Trophoblast cell (in vitro differentiated cells and primary cell): ENCODE data around the gene URB1.

Experiments used
- DNase-seq, 2 donors: peaks; one replicate each; pipeline ENCODE4 v3.0.0-alpha.2; 2016
- H2AFZ ChIP-seq: 2 replicates; pipeline ENCODE4 v1.6.1; 2013; ENCODE audit warnings: low read length, moderate library complexity, mild to moderate bottlenecking; ENCODE audit not compliant: insufficient read depth, poor library complexity
- H2AK5ac ChIP-seq: 2 replicates; pipeline ENCODE4 v1.6.1; 2013; ENCODE audit warnings: mild to moderate bottlenecking, low read length
- H2BK120ac ChIP-seq: 2 replicates; pipeline ENCODE4 v1.6.1; 2013; ENCODE audit warnings: low read length, mild to moderate bottlenecking, moderate library complexity; ENCODE audit not compliant: insufficient read depth, poor library complexity
- H2BK12ac ChIP-seq: 2 replicates; pipeline ENCODE4 v1.6.1; 2013; ENCODE audit warnings: mild to moderate bottlenecking, low read length, moderate library complexity
- H2BK5ac ChIP-seq: 2 replicates; pipeline ENCODE4 v1.6.1; 2013; ENCODE audit warnings: low read length, low read depth, moderate library complexity, mild to moderate bottlenecking; ENCODE audit not compliant: poor library complexity
- H3K14ac ChIP-seq: 2 replicates; pipeline ENCODE4 v1.6.1; 2013; ENCODE audit warnings: mild to moderate bottlenecking, low read length
- H3K18ac ChIP-seq: 2 replicates; pipeline ENCODE4 v1.6.1; 2013; ENCODE audit warnings: mild to moderate bottlenecking, low read length
- H3K23ac ChIP-seq: 2 replicates; pipeline ENCODE4 v1.6.1; 2013; ENCODE audit warnings: low read length
- H3K27ac ChIP-seq: 2 replicates; pipeline ENCODE4 v1.5.1; 2013; ENCODE audit warnings: low read depth, mild to moderate bottlenecking, inconsistent platforms, low read length, moderate library complexity
- H3K27me3 ChIP-seq: 2 replicates; pipeline ENCODE4 v1.6.1; 2013; ENCODE audit warnings: inconsistent platforms, mild to moderate bottlenecking, low read length, moderate library complexity; ENCODE audit not compliant: insufficient read depth
- H3K36me3 ChIP-seq, 2 experiments: 1 replicate in 1 of 2; 2 replicates in 1 of 2; pipeline ENCODE4 v1.6.1; 2013; ENCODE audit warnings: low read length in 2 of 2, mild to moderate bottlenecking in 2 of 2, moderate library complexity in 1 of 2; ENCODE audit not compliant: insufficient read depth in 2 of 2, control insufficient read depth in 1 of 2
- H3K4ac ChIP-seq: 2 replicates; pipeline ENCODE4 v1.6.1; 2013; ENCODE audit warnings: low read depth, mild to moderate bottlenecking, low read length, moderate library complexity
- H3K4me1 ChIP-seq, 2 experiments: 1 replicate in 1 of 2; 2 replicates in 1 of 2; pipeline ENCODE4 v1.6.1; 2013; ENCODE audit warnings: low read length in 2 of 2, mild to moderate bottlenecking in 2 of 2, moderate library complexity in 1 of 2; ENCODE audit not compliant: insufficient read depth in 2 of 2, control insufficient read depth in 1 of 2
- H3K4me2 ChIP-seq: 2 replicates; pipeline ENCODE4 v1.6.1; 2013; ENCODE audit warnings: inconsistent platforms, mild to moderate bottlenecking, low read length, moderate library complexity
- H3K4me3 ChIP-seq: 2 replicates; pipeline ENCODE4 v1.5.1; 2013; ENCODE audit warnings: mild to moderate bottlenecking, low read depth, low read length, inconsistent platforms
- H3K79me1 ChIP-seq: one replicate; pipeline ENCODE4 v1.6.1; 2013; ENCODE audit warnings: low read length
- H3K79me2 ChIP-seq: 2 replicates; pipeline ENCODE4 v1.6.1; 2013; ENCODE audit warnings: low read length, mild to moderate bottlenecking; ENCODE audit not compliant: control insufficient read depth, insufficient read depth, poor library complexity
- H3K9ac ChIP-seq: 2 replicates; pipeline ENCODE4 v1.6.1; 2013; ENCODE audit warnings: mild to moderate bottlenecking, low read length
- H3K9me3 ChIP-seq: 2 replicates; pipeline ENCODE4 v1.6.1; 2013; ENCODE audit warnings: low read depth, mild to moderate bottlenecking, control low read depth, inconsistent platforms, low read length; ENCODE audit not compliant: insufficient read depth
- H4K12ac ChIP-seq: 2 replicates; pipeline ENCODE4 v1.6.1; 2013; ENCODE audit warnings: low read depth, mild to moderate bottlenecking, low read length, moderate library complexity
- H4K8ac ChIP-seq: 2 replicates; pipeline ENCODE4 v1.6.1; 2013; ENCODE audit warnings: low read depth, mild to moderate bottlenecking, low read length, moderate library complexity
- H4K91ac ChIP-seq: one replicate; pipeline ENCODE4 v1.6.1; 2013; ENCODE audit warnings: low read depth, mild to moderate bottlenecking, low read length, moderate library complexity
- WGBS: extraction: QIAGEN DNeasy Blood & Tissue Kit; methylation state at CpG from one replicate; pipeline ENCODE4 v1.1.7; 2013; ENCODE audit warnings: missing lambda C conversion rate; ENCODE audit not compliant: insufficient read length, insufficient coverage; ENCODE audit errors: extremely low coverage; 5-methylcytosine and 5-hydroxymethylcytosine counted together

Gene URB1

DNA sequence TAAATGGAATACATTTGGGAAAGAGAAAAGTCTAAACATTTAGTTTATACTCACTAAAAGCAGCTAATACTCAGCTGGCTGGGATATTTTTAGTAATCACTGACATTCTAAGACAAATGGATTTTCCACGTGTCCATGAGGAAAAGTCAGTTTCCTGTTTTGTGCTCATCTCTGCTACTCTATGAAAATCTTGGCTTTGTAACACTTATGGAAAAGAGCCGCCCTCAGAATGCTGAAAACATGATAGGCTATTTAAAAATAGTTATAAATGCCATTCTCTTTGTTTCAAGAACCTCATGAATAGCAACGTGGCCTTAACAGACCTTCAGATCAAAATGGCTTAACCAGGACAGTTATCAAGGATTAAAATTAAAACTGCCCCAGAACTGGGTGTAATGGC is 64.2 kb downstream of the URB1 start:
- Histone ChIP-seq H3K9me3 (no peaks in the 10 kb centered on the region), H3K4me3 (no peak overlapping the region), H3K36me3 (peaks cover 23 to 32% of the 10 kb centered on the region in 2 experiments), H2AFZ (no peak overlapping the region), H3K23ac (no peak overlapping the region), H3K9ac (no peak overlapping the region), H3K79me1 (no peaks in the 10 kb centered on the region), H3K4me2 (no peak overlapping the region), H2BK5ac (no peak overlapping the region), H2BK12ac (no peak overlapping the region), H3K14ac (no peak overlapping the region), H3K18ac (no peak overlapping the region), H3K4me1 (no peaks in the 10 kb centered on the region), H4K8ac (no peak overlapping the region), H3K79me2 (no peaks in the 10 kb centered on the region), H3K27ac (no peak overlapping the region), H2AK5ac (no peak overlapping the region), H3K27me3 (no peaks in the 10 kb centered on the region), H4K12ac (no peak overlapping the region), H4K91ac (no peak overlapping the region), H3K4ac (no peak overlapping the region), H2BK120ac (no peak overlapping the region)
- DNase-seq = no peak
- no CpG with 5 or more reads among the region's 3 CpGs for WGBS

GRCh38 chr21:32325706-32326105 is 67.1 kb downstream of the URB1 start:
- peaks cover 37 to 50% of the 10 kb centered on the region in 2 experiments for H3K36me3 ChIP-seq
- no peak overlapping the region for H4K91ac ChIP-seq
- no CpG with 5 or more reads among the region's 8 CpGs for WGBS
- no peaks in the 10 kb centered on the region for H3K79me2 ChIP-seq
- H3K9ac ChIP-seq = no peak overlapping the region
- no peak overlapping the region for H4K8ac ChIP-seq
- no peak overlapping the region for H2BK120ac ChIP-seq
- no peak overlapping the region for H2AK5ac ChIP-seq
- H3K4me3 ChIP-seq = no peak overlapping the region
- H3K18ac ChIP-seq = no peak overlapping the region
- no peak overlapping the region for H2AFZ ChIP-seq
- no peak overlapping the region for H4K12ac ChIP-seq
- H3K27ac ChIP-seq = no peak overlapping the region
- H3K23ac ChIP-seq = no peak overlapping the region
- H3K4me1 ChIP-seq = no peaks in the 10 kb centered on the region
- no peak overlapping the region for H2BK12ac ChIP-seq
- no peak overlapping the region for H3K14ac ChIP-seq
- H2BK5ac ChIP-seq = no peak overlapping the region
- H3K4me2 ChIP-seq = no peak overlapping the region
- no peaks in the 10 kb centered on the region for H3K27me3 ChIP-seq
- no peak for DNase-seq
- H3K9me3 ChIP-seq = no peaks in the 10 kb centered on the region
- H3K79me1 ChIP-seq = no peaks in the 10 kb centered on the region
- no peak overlapping the region for H3K4ac ChIP-seq

GRCh38 chr21:32322676-32323075 is 70.1 kb downstream of the URB1 start:
- no CpG with 5 or more reads among the region's 10 CpGs for WGBS
- Histone ChIP-seq H4K91ac (no peak overlapping the region), H3K27me3 (no peaks in the 10 kb centered on the region), H3K4me1 (no peaks in the 10 kb centered on the region), H2AFZ (no peak overlapping the region), H4K8ac (no peak overlapping the region), H3K23ac (no peak overlapping the region), H2BK120ac (no peak overlapping the region), H3K14ac (no peak overlapping the region), H3K27ac (no peak overlapping the region), H3K79me1 (no peaks in the 10 kb centered on the region), H3K4me2 (no peak overlapping the region), H2BK12ac (no peak overlapping the region), H3K4me3 (no peak overlapping the region), H3K79me2 (no peaks in the 10 kb centered on the region), H2BK5ac (no peak overlapping the region), H3K36me3 (peaks cover 53 to 68% of the 10 kb centered on the region in 2 experiments), H3K9ac (no peak overlapping the region), H3K4ac (no peak overlapping the region), H4K12ac (no peak overlapping the region), H3K9me3 (no peaks in the 10 kb centered on the region), H3K18ac (no peak overlapping the region), H2AK5ac (no peak overlapping the region)
- DNase-seq = no peak

DNA sequence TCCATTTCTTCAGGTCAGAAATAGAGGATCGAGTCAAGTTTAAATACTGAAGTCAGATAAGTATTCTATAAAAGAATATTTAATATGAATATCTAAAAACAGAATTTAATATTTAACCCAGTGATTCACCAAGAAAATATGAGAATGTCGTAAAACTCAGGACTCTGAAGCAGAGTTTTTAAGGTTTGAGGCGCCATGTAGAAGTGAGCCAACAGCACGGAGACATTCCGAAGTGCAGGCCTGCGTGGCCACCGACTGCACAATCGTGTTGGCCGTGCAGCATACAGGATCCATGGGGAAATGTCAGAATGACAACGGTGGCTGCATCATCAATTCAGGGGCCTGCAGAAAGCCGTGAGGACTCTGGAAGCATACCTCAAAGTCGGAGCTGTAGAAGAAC is 70.7 kb downstream of the URB1 start:
- Histone ChIP-seq H3K18ac (no peak overlapping the region), H3K9me3 (no peaks in the 10 kb centered on the region), H3K79me1 (no peaks in the 10 kb centered on the region), H3K4me2 (no peak overlapping the region), H3K36me3 (peaks cover 59 to 74% of the 10 kb centered on the region in 2 experiments), H2AFZ (no peak overlapping the region), H3K9ac (no peak overlapping the region), H4K8ac (no peak overlapping the region), H3K79me2 (no peaks in the 10 kb centered on the region), H3K23ac (no peak overlapping the region), H3K14ac (no peak overlapping the region), H2BK12ac (no peak overlapping the region), H2BK120ac (no peak overlapping the region), H3K27me3 (no peaks in the 10 kb centered on the region), H3K27ac (no peak overlapping the region), H3K4me3 (no peak overlapping the region), H3K4ac (no peak overlapping the region), H4K91ac (no peak overlapping the region), H4K12ac (no peak overlapping the region), H3K4me1 (no peaks in the 10 kb centered on the region), H2BK5ac (no peak overlapping the region), H2AK5ac (no peak overlapping the region)
- no peak for DNase-seq
- WGBS = no CpG with 5 or more reads among the region's 12 CpGs
